HepG2 (cell line): ENCODE measurements around the gene CMTM4. TPM values are rescaled to one million over a fixed set of nuclear protein-coding genes. Genes with fewer than 3 reads are reported as not detected.

Source experiments
- BRCA1 ChIP-seq: sonication (generic); formaldehyde crosslinking; IDR thresholded peaks from 2 replicates; pipeline ENCODE4 v1.4.0; 2020; ENCODE audit warnings: missing genetic modification reagents
- CC2D1A ChIP-seq: sonication (generic); formaldehyde crosslinking; IDR thresholded peaks from 2 replicates; pipeline ENCODE4 v1.8.1; 2023; ENCODE audit warnings: mild to moderate bottlenecking, missing genetic modification reagents
- CENPX ChIP-seq: sonication (generic); formaldehyde crosslinking; IDR thresholded peaks from 2 replicates; pipeline ENCODE4 v1.9.0; 2021; ENCODE audit warnings: mild to moderate bottlenecking, missing genetic modification reagents, moderate library complexity
- E2F5 ChIP-seq: sonication (generic); formaldehyde crosslinking; conservative IDR thresholded peaks from 2 replicates; pipeline ENCODE4 v1.4.0; 2020; ENCODE audit warnings: missing genetic modification reagents
- HOXA5 ChIP-seq: sonication (generic); formaldehyde crosslinking; IDR thresholded peaks from 2 replicates; pipeline ENCODE4 v1.4.0; 2020; ENCODE audit warnings: missing genetic modification reagents
- MAF1 ChIP-seq: sonication (generic); formaldehyde crosslinking; IDR thresholded peaks from 2 replicates; pipeline ENCODE4 v1.5.0; 2020; ENCODE audit warnings: missing genetic modification reagents, borderline replicate concordance
- NFIC ChIP-seq: IDR thresholded peaks from 2 replicates; pipeline ENCODE4 v1.6.1; 2012; ENCODE audit warnings: mild to moderate bottlenecking, low read length, inconsistent platforms
- TCF12 ChIP-seq, 2 experiments: fragments of 450-650 bp in 1 of 2; sonication (generic) in 1 of 2; formaldehyde crosslinking in 1 of 2; IDR thresholded peaks; 2 replicates each; pipeline versions ENCODE4 v1.6.1 to v1.8.0; 2017 to 2022; ENCODE audit warnings: antibody characterized with exemption in 1 of 2, mild to moderate bottlenecking in 1 of 2, missing genetic modification reagents in 1 of 2, moderate library complexity in 1 of 2
- ZBTB44 ChIP-seq: sonication (generic); formaldehyde crosslinking; IDR thresholded peaks from 2 replicates; pipeline ENCODE4 v1.4.0; 2020; ENCODE audit warnings: missing genetic modification reagents
- ZNF17 ChIP-seq: sonication (generic); formaldehyde crosslinking; IDR thresholded peaks from 2 replicates; pipeline ENCODE4 v1.5.0; 2020; ENCODE audit warnings: mild to moderate bottlenecking, missing genetic modification reagents
- ZNF567 ChIP-seq: sonication (generic); formaldehyde crosslinking; IDR thresholded peaks from 2 replicates; pipeline ENCODE4 v1.8.1; 2023; ENCODE audit warnings: mild to moderate bottlenecking, missing genetic modification reagents, borderline replicate concordance
- ZNF674 ChIP-seq: sonication (generic); formaldehyde crosslinking; IDR thresholded peaks from 2 replicates; pipeline ENCODE4 v1.5.0; 2020; ENCODE audit warnings: low read depth, mild to moderate bottlenecking, missing genetic modification reagents
- ZNF773 ChIP-seq: sonication (generic); formaldehyde crosslinking; IDR thresholded peaks from 2 replicates; pipeline ENCODE4 v1.4.0; 2020; ENCODE audit warnings: missing genetic modification reagents, borderline replicate concordance
- polyA plus RNA-seq, 8 experiments: library from polyadenylated mRNA; depleted of rRNA in 3 of 8; stranded (reverse) in 7 of 8; unstranded in 1 of 8; fragments of >200 nt; fragmentation: Illumina TruSeq in 4 of 8; extraction: Trizol in 4 of 8; gene quantifications; 2 replicates each; pipeline versions ENCODE4 v1.2.1 to v1.2.3, GENCODE V29; 2011 to 2016; ENCODE audit warnings: low read depth in 4 of 8, missing spikeins in 1 of 8, mixed read lengths in 1 of 8; ENCODE audit not compliant: insufficient read depth in 1 of 8
- total RNA-seq, 5 experiments: library from RNA; depleted of rRNA; stranded (reverse); fragments of >200 nt; fragmentation: Illumina TruSeq; extraction: Trizol; gene quantifications; 2 replicates each; pipeline ENCODE4 v1.2.3, GENCODE V29; 2016; ENCODE audit warnings: low read depth in 1 of 5
- TF ChIP-seq, protein P1 (sequence below): sonication (generic); formaldehyde crosslinking; IDR thresholded peaks from 2 replicates; pipeline ENCODE4 v1.4.0; 2020; ENCODE audit warnings: missing genetic modification reagents, borderline replicate concordance
- TF ChIP-seq, protein P2 (sequence below): sonication (generic); formaldehyde crosslinking; IDR thresholded peaks from 2 replicates; pipeline ENCODE4 v1.5.1; 2020; ENCODE audit warnings: mild to moderate bottlenecking, moderate library complexity, missing genetic modification reagents
- TF ChIP-seq, protein P3 (sequence below): IDR thresholded peaks from 2 replicates; pipeline ENCODE4 v1.6.1; 2016; ENCODE audit warnings: missing biosample characterization, missing genetic modification reagents, low read depth
- TF ChIP-seq, protein P4 (sequence below), 2 experiments: fragments of 450-650 bp in 1 of 2; sonication (generic) in 1 of 2; formaldehyde crosslinking; IDR thresholded peaks; 2 replicates each; pipeline versions ENCODE4 v1.5.0 to v1.8.0; 2020 to 2022; ENCODE audit warnings: mild to moderate bottlenecking in 1 of 2, missing genetic modification reagents in 1 of 2

Gene CMTM4
- total and polyA plus RNA-seq, 2 of the 13 experiments (the other 11 are each of a cell fraction or from before 2014, with no cell fraction given): 32.0 to 36.3 TPM

DNA sequence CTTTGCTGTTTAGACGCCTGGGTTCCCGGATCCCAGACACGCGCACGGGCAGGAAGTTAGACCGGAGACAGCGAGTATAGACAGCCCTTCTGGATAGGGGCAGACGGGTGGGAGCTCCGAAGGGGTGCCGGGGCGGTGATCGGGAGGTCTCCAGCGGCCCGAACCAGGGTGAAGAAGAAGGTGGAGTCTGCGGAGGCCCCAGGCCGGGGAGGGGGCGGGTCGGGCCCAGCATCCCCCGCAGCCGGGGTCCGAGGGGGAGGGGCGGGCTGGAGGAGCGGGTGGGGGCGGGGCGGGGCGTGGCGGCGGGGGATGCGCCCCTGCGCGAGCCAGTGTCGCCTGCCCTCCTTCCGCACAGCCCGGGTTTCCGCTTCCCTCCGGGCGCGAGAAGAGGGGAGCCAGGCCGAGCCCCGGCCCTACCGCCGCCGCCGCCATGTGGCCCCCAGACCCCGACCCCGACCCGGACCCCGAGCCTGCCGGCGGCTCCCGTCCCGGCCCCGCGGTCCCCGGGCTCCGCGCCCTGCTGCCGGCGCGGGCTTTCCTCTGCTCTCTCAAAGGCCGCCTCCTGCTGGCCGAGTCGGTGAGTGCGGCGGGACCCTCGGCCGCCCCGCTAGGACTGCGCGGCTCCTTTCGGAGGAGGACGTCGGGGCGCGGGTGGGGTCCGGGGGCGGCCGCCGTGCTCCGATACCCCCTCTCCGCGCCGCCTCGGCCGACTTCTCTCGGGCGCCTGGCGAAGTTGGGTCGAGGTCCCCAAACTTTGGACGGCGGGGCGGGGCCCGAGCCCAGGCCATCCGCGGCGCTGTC is 92.0 kb downstream of the CMTM4 start, which contains the start of gene CMTM3 (continued):
- TF ChIP-seq, protein P1, sequence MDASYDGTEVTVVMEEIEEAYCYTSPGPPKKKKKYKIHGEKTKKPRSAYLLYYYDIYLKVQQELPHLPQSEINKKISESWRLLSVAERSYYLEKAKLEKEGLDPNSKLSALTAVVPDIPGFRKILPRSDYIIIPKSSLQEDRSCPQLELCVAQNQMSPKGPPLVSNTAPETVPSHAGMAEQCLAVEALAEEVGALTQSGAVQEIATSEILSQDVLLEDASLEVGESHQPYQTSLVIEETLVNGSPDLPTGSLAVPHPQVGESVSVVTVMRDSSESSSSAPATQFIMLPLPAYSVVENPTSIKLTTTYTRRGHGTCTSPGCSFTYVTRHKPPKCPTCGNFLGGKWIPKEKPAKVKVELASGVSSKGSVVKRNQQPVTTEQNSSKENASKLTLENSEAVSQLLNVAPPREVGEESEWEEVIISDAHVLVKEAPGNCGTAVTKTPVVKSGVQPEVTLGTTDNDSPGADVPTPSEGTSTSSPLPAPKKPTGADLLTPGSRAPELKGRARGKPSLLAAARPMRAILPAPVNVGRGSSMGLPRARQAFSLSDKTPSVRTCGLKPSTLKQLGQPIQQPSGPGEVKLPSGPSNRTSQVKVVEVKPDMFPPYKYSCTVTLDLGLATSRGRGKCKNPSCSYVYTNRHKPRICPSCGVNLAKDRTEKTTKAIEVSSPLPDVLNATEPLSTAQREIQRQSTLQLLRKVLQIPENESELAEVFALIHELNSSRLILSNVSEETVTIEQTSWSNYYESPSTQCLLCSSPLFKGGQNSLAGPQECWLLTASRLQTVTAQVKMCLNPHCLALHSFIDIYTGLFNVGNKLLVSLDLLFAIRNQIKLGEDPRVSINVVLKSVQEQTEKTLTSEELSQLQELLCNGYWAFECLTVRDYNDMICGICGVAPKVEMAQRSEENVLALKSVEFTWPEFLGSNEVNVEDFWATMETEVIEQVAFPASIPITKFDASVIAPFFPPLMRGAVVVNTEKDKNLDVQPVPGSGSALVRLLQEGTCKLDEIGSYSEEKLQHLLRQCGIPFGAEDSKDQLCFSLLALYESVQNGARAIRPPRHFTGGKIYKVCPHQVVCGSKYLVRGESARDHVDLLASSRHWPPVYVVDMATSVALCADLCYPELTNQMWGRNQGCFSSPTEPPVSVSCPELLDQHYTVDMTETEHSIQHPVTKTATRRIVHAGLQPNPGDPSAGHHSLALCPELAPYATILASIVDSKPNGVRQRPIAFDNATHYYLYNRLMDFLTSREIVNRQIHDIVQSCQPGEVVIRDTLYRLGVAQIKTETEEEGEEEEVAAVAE (CRISPR knock-in tag): no peak
- TF ChIP-seq MAF1 (CRISPR knock-in tag) (no peak), HOXA5 (CRISPR knock-in tag) (no peak), CC2D1A (CRISPR knock-in tag) (no peak), CENPX (CRISPR knock-in tag) (no peak), ZBTB44 (CRISPR knock-in tag) (no peak), E2F5 (peak; percentile 45; the same call in 1 of the 2 replicates), BRCA1 (no peak), ZNF17 (CRISPR knock-in tag) (no peak), ZNF674 (CRISPR knock-in tag) (no peak), TCF12 (IDR thresholded peaks at IDR 0.05) (no peak), TCF12 (CRISPR knock-in tag; IDR thresholded peaks at IDR 0.05) (0 out of 2 replicates have a peak, but pooled peaks have one; percentile 62), ZNF567 (CRISPR knock-in tag) (no peak), NFIC (no peak), ZNF773 (no peak)
- TF ChIP-seq, protein P2, sequence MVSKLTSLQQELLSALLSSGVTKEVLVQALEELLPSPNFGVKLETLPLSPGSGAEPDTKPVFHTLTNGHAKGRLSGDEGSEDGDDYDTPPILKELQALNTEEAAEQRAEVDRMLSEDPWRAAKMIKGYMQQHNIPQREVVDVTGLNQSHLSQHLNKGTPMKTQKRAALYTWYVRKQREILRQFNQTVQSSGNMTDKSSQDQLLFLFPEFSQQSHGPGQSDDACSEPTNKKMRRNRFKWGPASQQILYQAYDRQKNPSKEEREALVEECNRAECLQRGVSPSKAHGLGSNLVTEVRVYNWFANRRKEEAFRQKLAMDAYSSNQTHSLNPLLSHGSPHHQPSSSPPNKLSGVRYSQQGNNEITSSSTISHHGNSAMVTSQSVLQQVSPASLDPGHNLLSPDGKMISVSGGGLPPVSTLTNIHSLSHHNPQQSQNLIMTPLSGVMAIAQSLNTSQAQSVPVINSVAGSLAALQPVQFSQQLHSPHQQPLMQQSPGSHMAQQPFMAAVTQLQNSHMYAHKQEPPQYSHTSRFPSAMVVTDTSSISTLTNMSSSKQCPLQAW (CRISPR knock-in tag): no peak
- TF ChIP-seq, protein P3, sequence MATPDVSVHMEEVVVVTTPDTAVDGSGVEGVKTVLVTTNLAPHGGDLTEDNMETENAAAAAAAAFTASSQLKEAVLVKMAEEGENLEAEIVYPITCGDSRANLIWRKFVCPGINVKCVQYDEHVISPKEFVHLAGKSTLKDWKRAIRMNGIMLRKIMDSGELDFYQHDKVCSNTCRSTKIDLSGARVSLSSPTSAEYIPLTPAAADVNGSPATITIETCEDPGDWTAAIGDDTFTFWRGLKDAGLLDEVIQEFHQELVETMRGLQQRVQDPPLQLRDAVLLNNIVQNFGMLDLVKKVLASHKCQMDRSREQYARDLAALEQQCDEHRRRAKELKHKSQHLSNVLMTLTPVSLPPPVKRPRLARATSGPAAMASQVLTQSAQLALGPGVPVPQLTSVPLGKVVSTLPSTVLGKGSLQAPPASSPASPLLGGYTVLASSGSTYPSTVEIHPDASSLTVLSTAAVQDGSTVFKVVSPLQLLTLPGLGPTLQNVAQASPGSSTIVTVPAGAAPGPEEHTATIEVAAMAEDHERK (CRISPR knock-in tag): no peak
- TF ChIP-seq, protein P4, sequence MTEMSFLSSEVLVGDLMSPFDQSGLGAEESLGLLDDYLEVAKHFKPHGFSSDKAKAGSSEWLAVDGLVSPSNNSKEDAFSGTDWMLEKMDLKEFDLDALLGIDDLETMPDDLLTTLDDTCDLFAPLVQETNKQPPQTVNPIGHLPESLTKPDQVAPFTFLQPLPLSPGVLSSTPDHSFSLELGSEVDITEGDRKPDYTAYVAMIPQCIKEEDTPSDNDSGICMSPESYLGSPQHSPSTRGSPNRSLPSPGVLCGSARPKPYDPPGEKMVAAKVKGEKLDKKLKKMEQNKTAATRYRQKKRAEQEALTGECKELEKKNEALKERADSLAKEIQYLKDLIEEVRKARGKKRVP (CRISPR knock-in tag; IDR thresholded peaks at IDR 0.05): no peak
